ENCODE results near the gene EXOC3.

Gene EXOC3

GRCh38 chr5:488241-488640 is 45.3 kb downstream of the EXOC3 start:
- H3K4me1 Mint-ChIP-seq: no peaks in the 10 kb centered on the region
- no peaks in the 10 kb centered on the region for H3K36me3 Mint-ChIP-seq (ENCODE audit: low read depth)
- peaks cover 37% of the 10 kb centered on the region for H3K27me3 Mint-ChIP-seq (ENCODE audit: low read depth)
- no peak for TF ChIP-seq CTCF (IDR thresholded peaks at IDR 0.05; ENCODE audit: unreplicated experiment in 3 of 3)
- no peak overlapping the region for H3K4me3 Mint-ChIP-seq
- H3K27ac Mint-ChIP-seq: no peak overlapping the region
- no peaks in the 10 kb centered on the region for H3K9me3 Mint-ChIP-seq

GRCh38 chr5:488744-489688 is 46.0 kb downstream of the EXOC3 start:
- TF ChIP-seq CTCF (IDR thresholded peaks at IDR 0.05; ENCODE audit: unreplicated experiment in 3 of 3): no peak
- Mint-ChIP-seq H3K4me3 (no peak overlapping the region), H3K27ac (no peak overlapping the region)

GRCh38 chr5:489689-490080 is 46.7 kb downstream of the EXOC3 start:
- TF ChIP-seq CTCF (IDR thresholded peaks at IDR 0.05; ENCODE audit: unreplicated experiment in 3 of 3): no peak
- Mint-ChIP-seq H3K27ac (no peak overlapping the region), H3K27me3 (ENCODE audit: low read depth) (peaks cover 51% of the 10 kb centered on the region), H3K4me3 (no peak overlapping the region), H3K9me3 (no peaks in the 10 kb centered on the region), H3K4me1 (no peaks in the 10 kb centered on the region), H3K36me3 (ENCODE audit: low read depth) (no peaks in the 10 kb centered on the region)

More at GRCh38 chr5:488744-489688, 46.0 kb downstream of the EXOC3 start:
- no peaks in the 10 kb centered on the region for H3K36me3 Mint-ChIP-seq (ENCODE audit: low read depth)
- peaks cover 45% of the 10 kb centered on the region for H3K27me3 Mint-ChIP-seq (ENCODE audit: low read depth)
- no peaks in the 10 kb centered on the region for H3K9me3 Mint-ChIP-seq
- H3K4me1 Mint-ChIP-seq: no peaks in the 10 kb centered on the region

- Mint-ChIP-seq H3K27me3 (ENCODE audit: low read depth) (peaks cover 57% of the 10 kb centered on the region), H3K4me1 (no peaks in the 10 kb centered on the region), H3K27ac (no peak overlapping the region), H3K36me3 (ENCODE audit: low read depth) (no peaks in the 10 kb centered on the region), H3K4me3 (no peak overlapping the region), H3K9me3 (no peaks in the 10 kb centered on the region)
- no peak for TF ChIP-seq CTCF (IDR thresholded peaks at IDR 0.05; ENCODE audit: unreplicated experiment in 3 of 3)
These were observed 47.4 kb downstream of the EXOC3 start for GRCh38 chr5:490116-491106.

GRCh38 chr5:491119-491855 is 48.3 kb downstream of the EXOC3 start:
- Mint-ChIP-seq H3K36me3 (ENCODE audit: low read depth) (no peaks in the 10 kb centered on the region), H3K4me1 (peaks cover 5% of the 10 kb centered on the region), H3K27me3 (ENCODE audit: low read depth) (peaks cover 64% of the 10 kb centered on the region), H3K9me3 (no peaks in the 10 kb centered on the region), H3K27ac (no peak overlapping the region), H3K4me3 (no peak overlapping the region)
- TF ChIP-seq CTCF (IDR thresholded peaks at IDR 0.05; ENCODE audit: unreplicated experiment in 3 of 3): no peak

All from nephron (organoid).